NCI-H146 treated with DMSO at 0.1 percent for 48 hours (cell line): ENCODE results near the gene IFT172.

Source experiments
- DNase-seq: peaks from one replicate; lab custom pipeline; 2025; ENCODE audit not compliant: unreplicated experiment; lab: John Stamatoyannopoulos, UW

The IFT172 gene

GRCh38 chr2:27494944-27495554 is 5.5 kb upstream of the IFT172 start, which contains the start of gene FNDC4:
Gene FNDC4, minus strand, starts transcription at chr2:27495200. Its CDS starts 521 bp downstream, at chr2:27494679.
- no peak for DNase-seq

DNA sequence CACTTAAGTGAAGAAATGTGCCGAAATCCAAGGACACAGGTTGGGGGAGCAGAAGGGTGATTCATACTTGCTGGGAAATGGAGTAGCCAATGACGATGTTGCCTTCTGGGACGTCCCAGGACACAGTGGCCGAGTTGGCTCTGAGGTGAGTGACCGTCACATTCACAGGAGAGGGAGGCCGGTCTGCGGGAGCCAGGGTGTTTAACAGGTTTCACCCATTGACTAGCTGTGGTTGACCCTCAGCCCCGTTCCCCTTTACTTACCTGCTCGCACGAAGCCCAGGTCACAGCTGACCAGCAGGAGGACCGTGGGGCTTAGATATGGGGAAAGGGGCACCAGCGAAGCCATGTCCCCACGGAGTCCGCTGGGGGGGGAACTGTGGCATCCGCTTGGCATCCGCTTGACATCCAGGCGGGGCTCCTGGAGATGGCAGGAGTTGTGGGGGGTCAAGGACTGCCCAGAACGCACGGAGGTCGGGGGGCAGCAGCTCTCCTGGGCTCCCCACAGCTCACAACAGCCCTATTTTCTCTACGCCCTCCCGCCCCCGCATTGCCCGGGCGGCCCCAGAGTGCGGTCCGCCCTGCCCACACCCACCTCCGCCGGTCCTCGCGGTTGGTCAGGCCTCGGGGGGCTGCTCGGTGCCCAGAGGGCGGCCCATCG is 4.9 kb upstream of the IFT172 start:
- DNase-seq = no peak

DNA sequence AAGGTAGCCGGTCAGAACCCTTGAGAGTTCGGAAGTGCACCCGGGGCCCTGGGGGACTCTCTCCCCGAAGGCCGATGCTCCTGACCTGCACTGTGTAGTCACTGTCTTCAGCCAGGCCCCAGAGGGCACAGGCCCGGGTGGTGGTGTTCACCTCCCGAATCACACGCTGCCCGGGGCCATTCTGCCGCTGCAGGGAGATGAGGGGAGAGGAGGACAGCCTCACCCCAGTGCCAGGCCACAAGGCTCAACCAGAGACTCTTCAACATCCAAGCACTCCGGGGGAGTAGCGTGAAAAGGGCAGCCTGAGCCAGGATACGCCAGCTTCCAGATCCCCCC is 4.4 kb upstream of the IFT172 start:
- no peak for DNase-seq

GRCh38 chr2:27492557-27492956 is 3.0 kb upstream of the IFT172 start:
- no peak for DNase-seq

DNA sequence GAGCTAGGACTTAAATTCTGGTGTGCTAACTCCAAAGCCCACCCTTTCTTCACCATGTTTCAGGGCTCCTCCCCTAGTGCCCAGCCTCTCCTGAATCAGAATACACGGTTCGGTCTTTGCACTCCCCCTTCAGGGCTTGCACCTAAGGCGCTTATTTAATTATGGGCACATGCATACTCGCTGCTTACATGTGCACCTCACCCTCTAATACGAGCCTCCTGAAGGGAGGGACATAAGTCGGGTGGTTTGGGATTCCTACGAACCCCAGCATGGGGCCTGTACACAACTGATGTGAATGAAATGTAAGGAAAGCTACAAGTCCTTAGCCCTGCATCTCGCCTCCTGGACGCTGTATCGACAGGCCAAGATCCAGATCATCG is 435 bp downstream of the IFT172 start:
- DNase-seq = peak; percentile 47

GRCh38 chr2:27485496-27485895 is 4.0 kb downstream of the IFT172 start:
- DNase-seq = no peak

DNA sequence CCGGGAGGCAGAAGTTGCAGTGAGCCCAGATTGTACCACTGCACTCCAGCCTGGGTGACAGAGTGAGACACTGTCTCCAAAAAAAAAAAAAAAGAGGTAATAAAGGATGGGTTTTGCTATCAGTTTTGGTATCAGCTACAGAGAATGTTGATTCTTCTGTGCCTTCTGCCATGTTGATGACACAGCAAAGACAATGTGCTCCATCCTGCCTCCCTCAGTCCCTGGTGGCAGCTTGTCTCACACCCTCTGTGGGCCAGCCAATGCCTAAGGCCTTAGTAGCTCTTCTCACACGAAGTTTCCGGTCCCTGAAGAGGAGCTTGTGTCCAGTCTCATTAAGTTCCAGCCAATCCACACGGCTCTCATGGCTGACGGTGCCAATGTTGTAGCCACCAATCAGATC is 17.6 kb downstream of the IFT172 start:
- no peak for DNase-seq

- DNase-seq = no peak
These were observed 25.1 kb downstream of the IFT172 start for GRCh38 chr2:27464443-27464842.

- no peak for DNase-seq
These were observed 28.4 kb downstream of the IFT172 start for GRCh38 chr2:27461118-27461517.

GRCh38 chr2:27453968-27454367 is 35.6 kb downstream of the IFT172 start:
- DNase-seq = no peak

DNA sequence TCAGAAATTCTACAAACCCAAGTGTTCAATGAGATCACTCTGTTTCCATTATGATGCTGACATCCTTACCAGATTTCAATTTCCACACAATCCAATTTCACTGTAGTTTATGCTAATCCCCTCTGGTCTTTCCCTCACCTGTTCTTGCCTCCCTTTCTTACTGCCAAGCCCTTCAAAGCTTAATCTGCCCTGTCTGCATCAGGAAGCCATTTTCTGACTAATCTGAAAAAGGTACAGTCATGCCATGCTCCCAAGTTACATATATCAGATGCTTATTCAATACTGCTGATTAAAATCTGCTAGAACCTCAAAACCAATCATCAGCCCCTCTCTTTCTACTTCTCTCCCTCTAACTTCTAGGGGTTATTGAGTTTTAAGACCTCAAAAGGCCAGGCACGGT is 38.4 kb downstream of the IFT172 start:
- no peak for DNase-seq

DNA sequence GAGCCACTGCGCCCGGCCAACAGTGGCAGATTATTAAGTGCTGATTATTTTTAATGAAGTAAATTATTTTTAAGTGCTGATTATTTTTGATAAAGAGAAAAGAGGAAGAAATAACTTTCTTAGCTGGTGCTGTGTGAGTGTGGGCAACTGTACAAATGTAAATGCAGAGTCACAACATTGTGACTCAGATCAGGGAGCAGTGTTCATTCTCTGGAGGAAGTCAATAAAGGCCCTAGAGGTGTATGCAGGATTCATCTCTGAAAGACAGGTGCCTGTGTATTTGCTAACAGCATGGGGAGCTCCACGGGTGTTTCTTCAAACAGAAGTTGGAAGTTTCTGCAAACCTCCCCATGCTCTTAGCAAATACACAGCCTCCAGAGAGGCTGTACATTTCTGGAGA is 41.2 kb downstream of the IFT172 start:
- DNase-seq = peak; percentile 80

- DNase-seq = no peak
These were observed 43.5 kb downstream of the IFT172 start for GRCh38 chr2:27446057-27446456.

DNA sequence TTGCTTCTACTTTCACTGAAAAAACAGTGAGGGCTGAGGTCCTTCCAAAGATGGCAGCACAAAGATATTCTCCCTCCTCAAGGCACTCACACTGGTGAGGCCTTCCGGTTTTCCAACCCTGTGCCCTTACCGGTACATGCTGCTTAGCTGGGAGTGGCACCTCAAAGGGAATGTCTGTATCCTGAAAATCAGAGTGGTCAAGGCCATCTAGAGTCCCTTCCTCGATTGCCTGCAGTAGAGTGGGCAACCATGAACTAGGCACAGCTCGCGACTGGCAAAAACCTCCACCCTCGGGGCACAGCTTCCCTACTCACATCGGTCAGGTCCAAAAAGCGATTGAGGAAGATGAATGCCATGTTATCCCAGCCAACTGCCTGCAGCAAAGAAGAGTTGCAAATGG is 43.9 kb downstream of the IFT172 start:
- no peak for DNase-seq

GRCh38 chr2:27445155-27445554 is 44.4 kb downstream of the IFT172 start:
- DNase-seq = no peak

DNA sequence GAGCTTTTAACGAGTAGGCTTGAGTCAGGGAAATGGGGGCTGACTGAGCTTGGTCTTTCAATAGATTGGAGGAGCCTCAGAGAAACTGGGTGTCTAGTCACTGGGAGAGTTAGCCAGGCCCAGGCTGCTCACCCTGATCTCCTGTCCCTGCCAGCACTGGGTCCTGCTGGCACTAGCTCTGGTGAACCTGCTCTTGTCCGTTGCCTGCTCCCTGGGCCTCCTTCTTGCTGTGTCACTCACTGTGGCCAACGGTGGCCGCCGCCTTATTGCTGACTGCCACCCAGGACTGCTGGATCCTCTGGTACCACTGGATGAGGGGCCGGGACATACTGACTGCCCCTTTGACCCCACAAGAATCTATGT is 46.6 kb downstream of the IFT172 start:
- no peak for DNase-seq

GRCh38 chr2:27441958-27442919 is 47.3 kb downstream of the IFT172 start, which contains the start of gene KRTCAP3:
Gene KRTCAP3, plus strand, starts transcription at chr2:27442381. Its CDS starts 32 bp downstream, at chr2:27442413.
- DNase-seq = peak; percentile 47

- no peak for DNase-seq
These were observed 48.2 kb downstream of the IFT172 start for GRCh38 chr2:27441226-27441926.

GRCh38 chr2:27435628-27436027 is 53.9 kb downstream of the IFT172 start:
- no peak for DNase-seq

DNA sequence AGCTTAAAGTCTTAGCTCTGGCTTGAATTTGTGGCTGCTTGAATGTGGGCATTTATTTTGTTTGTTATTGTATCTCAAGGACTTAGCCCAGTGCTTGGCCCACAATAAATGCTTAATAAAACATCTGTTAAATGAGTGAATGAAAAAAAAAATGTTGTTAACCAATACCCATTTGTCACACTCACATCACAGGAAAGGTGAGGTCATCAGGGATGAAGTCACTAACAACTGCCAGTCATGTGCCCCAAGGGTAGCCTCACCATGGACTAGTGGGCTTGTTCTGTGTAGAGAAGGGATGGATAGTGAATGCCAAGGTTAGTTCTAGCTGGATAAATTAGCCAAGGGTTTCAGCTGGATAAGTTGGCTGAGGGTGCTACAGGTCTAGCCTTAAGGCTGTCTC is 58.1 kb downstream of the IFT172 start:
- DNase-seq = no peak

DNA sequence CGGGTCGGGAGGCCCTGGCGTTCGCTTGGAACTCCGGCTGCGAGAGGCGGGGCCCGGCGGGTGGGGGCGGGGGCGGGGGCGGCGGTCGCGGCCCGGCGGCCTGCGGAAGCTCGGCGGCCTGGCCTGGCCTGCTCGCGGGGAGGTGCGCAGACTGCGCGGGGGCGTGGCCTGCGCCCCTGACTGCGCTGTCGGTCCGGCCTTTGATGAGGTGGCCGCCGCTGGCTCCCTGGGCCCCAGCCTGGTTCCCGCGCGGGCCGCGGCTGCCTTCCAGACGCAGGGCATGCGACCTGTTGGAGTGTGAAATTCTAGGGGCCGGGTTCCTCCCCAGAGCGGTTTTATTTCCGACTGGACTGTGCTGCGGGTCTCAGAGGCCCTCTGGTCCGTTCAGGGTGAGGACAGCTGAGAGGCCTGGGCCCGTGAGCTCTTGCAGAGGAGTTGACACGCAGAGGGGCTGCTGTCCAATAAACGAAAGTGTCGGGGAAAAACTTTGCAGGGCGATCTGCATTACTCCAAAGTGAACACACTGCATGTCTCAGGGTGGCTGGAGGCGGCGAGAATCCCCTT is 60.5 kb downstream of the IFT172 start:
- DNase-seq = peak; percentile 50
